ENCODE data around the gene ERBB4.

DNA sequence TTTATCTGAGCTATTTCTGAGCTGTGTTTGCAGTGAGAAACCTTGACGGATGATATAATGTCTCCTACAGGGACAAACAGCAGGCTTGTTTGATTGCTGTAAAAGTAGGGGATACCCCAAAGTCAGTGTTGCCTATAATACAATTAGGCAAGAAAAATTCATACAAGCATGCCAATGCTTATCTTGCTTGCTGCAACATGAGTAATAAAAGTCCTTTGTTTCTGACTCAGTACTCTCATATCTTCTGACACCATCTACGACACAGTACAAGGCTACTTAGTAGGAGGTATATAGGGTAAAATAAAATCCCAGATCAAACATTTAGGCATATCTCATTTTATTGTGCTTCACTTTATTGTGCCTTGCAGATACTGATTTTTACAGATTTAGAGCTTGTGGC, 33.0 kb downstream of the ERBB4 start:
- TF ChIP-seq GATA3 (IDR thresholded peaks at IDR 0.05; ENCODE audit: low read depth, low read length) (no peak), GATA2 (IDR thresholded peaks at IDR 0.05; ENCODE audit: low read depth, low read length) (no peak)

Measured in SH-SY5Y (cell line).